Dedifferentiated amniotic fluid mesenchymal stem cell (primary cell): ENCODE results near the gene ILK.

ENCODE experiments used
- DNase-seq: peaks from one replicate; pipeline ENCODE4 v3.0.0-alpha.2; 2016; ENCODE audit errors: extremely low spot score

ILK gene

GRCh38 chr11:6574816-6575715, 28.5 kb upstream of the ILK start:
- no peak for DNase-seq

- DNase-seq: peak; percentile 36
These were observed 26.9 kb upstream of the ILK start for GRCh38 chr11:6576471-6577373.

GRCh38 chr11:6578134-6578533, 25.4 kb upstream of the ILK start:
- DNase-seq: no peak

- no peak for DNase-seq
These were observed 23.9 kb upstream of the ILK start for GRCh38 chr11:6579681-6580080.

GRCh38 chr11:6583584-6583983, 20.0 kb upstream of the ILK start:
- DNase-seq: no peak

GRCh38 chr11:6584528-6584927, 19.0 kb upstream of the ILK start:
- no peak for DNase-seq

GRCh38 chr11:6586434-6587359, 16.9 kb upstream of the ILK start:
- no peak for DNase-seq

GRCh38 chr11:6587360-6587953, 16.1 kb upstream of the ILK start:
- DNase-seq: no peak

- DNase-seq: no peak
These were observed 15.6 kb upstream of the ILK start for GRCh38 chr11:6588018-6588417.

- no peak for DNase-seq
These were observed 9.3 kb upstream of the ILK start for GRCh38 chr11:6594142-6594768.

GRCh38 chr11:6596239-6596877, 7.2 kb upstream of the ILK start:
- DNase-seq: no peak

- DNase-seq: no peak
These were observed 5.0 kb upstream of the ILK start for GRCh38 chr11:6598555-6598954.

- no peak for DNase-seq
These were observed 4.1 kb upstream of the ILK start for GRCh38 chr11:6599449-6599848.

GRCh38 chr11:6599881-6600390, 3.6 kb upstream of the ILK start:
- no peak for DNase-seq

GRCh38 chr11:6601041-6601461, 2.5 kb upstream of the ILK start:
- DNase-seq: no peak

- DNase-seq: no peak
These were observed 1.3 kb upstream of the ILK start for GRCh38 chr11:6602096-6602940.

GRCh38 chr11:6604081-6604626, 580 bp downstream of the ILK start:
- peak; percentile 53 for DNase-seq

GRCh38 chr11:6604790-6605189, 1.2 kb downstream of the ILK start:
- DNase-seq: no peak
